HTR-8/SVneo (cell line): ENCODE measurements around the gene CELSR2.

Experiments
- DNase-seq: peaks from one replicate; pipeline ENCODE4 v3.0.0; 2011; ENCODE audit warnings: low spot score, mixed read lengths; ENCODE audit not compliant: insufficient read length
- FAIRE-seq: peaks from 2 replicates; lab custom pipeline; 2011; peaks lifted over from hg19 to GRCh38; lab: Jason Lieb, UNC

The CELSR2 gene

DNA sequence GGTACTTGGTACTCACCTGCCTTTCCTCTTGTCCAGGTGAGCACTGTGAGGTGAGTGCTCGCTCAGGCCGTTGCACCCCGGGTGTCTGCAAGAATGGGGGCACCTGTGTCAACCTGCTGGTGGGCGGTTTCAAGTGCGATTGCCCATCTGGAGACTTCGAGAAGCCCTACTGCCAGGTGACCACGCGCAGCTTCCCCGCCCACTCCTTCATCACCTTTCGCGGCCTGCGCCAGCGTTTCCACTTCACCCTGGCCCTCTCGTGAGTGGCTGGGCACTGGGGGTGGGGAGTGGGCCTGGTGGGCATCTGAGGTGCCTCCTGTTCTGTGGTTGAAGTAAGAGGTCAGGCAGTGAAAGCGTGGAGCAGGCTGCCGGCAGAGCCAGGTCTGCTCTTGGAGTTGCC lies 11.7 kb downstream of the CELSR2 start:
- FAIRE-seq = no peak

DNA sequence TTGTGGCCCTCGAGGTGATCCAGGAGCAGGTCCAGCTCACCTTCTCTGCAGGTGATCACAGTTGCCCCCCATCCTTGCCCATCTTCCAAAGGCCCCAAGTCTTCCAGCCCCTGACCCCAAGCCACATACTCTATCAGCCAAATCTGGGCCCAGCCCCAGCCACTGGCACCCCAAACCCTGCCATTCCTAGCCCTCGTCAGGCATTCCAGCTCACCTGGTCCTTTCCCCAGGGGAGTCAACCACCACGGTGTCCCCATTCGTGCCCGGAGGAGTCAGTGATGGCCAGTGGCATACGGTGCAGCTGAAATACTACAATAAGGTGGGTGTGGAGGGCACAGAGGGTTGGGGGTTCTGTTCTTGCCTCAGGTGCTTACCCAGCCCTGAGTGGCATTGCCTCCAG lies 12.2 kb downstream of the CELSR2 start:
- DNase-seq (no peak), FAIRE-seq (no peak)

More for the DNA sequence above, 11.7 kb downstream of the CELSR2 start:
- no peak for DNase-seq

DNA sequence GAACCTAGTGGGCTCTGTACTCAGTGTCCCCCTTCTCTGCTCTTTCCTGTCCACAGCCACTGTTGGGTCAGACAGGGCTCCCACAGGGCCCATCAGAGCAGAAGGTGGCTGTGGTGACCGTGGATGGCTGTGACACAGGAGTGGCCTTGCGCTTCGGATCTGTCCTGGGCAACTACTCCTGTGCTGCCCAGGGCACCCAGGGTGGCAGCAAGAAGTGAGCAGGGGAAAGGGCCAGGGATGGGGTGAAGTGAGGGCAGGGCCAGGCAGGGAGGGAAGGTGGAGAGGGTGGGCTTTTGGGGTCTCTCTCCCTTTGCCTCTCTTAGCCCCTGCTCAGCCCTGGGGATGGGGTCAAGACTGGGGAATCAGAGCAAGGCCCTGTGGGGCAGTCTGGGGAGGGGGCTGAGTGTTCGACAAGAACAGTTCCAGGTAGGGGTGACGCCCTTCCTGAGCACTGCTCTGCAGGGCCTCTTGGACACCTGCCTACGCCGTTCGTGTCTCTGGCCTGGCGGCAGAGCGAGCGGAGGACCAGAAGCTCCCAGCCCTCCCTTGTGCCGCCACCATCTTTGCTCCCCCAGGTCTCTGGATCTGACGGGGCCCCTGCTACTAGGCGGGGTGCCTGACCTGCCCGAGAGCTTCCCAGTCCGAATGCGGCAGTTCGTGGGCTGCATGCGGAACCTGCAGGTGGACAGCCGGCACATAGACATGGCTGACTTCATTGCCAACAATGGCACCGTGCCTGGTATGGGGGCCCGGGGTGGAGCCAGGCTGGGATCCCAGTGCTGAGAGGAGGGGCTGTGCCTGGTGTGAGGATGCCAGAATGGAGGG lies 13.1 kb downstream of the CELSR2 start:
- FAIRE-seq (no peak), DNase-seq (no peak)

DNA sequence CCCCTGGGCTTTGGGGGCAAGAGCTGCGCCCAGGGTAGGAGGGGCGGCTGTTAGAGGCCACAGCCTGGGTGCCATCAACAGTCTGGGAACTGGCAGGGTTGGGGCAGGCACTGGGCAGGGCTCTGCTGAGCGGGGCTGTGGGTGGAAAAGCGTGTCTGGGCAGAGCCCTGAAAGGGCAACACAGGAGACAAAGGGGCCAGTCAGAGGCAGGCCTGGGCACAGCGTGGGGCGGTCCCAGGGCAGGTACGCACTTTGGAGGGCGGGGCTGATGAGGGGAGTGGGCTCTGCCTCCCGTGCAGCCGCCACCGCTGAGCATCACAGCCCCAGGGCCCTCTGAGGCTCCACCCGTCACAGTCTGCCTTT lies 13.9 kb downstream of the CELSR2 start:
- FAIRE-seq (no peak), DNase-seq (no peak)

DNA sequence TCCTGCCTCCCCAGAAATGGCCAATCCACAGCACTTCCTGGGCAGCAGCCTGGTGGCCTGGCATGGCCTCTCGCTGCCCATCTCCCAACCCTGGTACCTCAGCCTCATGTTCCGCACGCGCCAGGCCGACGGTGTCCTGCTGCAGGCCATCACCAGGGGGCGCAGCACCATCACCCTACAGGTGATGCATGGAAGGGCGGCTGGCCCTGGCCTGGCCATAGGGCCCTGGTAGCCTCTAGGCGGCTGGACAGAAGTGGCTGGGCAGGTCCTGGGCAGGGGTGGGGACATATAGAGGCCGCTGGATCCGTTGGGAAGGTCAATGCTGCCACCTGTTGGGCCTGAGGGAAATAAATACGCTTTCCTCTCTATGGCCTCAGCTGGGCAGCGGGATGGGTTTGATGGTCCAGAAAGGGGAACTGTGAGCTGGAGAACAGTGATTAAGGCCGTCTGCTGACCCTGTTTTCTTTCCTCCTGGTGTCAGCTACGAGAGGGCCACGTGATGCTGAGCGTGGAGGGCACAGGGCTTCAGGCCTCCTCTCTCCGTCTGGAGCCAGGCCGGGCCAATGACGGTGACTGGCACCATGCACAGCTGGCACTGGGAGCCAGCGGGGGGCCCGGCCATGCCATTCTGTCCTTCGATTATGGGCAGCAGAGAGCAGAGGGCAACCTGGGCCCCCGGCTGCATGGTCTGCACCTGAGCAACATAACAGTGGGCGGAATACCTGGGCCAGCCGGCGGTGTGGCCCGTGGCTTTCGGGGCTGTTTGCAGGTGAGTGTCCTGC lies 14.4 kb downstream of the CELSR2 start:
- DNase-seq (peak; percentile 74), FAIRE-seq (peak; percentile 84)

DNA sequence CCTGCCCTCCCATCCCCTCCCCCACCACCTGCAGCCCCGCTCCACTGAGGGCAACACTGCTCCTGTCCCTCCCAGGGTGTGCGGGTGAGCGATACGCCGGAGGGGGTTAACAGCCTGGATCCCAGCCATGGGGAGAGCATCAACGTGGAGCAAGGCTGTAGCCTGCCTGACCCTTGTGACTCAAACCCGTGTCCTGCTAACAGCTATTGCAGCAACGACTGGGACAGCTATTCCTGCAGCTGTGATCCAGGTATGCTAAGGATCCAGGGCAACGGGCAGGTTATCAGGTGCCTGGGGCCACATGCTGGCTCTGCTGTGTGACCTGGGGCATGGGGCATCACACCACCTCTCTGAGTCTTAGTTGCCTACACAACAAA lies 15.0 kb downstream of the CELSR2 start:
- FAIRE-seq (no peak), DNase-seq (no peak)

DNA sequence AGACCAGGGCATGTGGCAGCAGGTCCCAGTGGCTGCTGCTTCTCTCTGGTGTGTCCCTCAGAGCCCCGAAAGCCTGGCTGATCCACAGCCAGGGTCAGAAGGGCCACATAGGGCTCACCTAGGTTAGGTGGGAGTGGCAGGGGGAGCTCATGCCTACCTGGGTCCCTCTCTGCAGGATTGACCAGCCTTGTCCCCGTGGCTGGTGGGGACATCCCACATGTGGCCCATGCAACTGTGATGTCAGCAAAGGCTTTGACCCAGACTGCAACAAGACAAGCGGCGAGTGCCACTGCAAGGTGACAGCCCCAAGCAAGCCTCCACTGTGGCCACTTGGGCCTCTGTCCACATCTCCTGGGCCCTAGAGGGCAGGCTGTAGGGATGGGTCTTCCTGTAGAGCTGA lies 15.7 kb downstream of the CELSR2 start:
- FAIRE-seq (no peak), DNase-seq (no peak)

DNA sequence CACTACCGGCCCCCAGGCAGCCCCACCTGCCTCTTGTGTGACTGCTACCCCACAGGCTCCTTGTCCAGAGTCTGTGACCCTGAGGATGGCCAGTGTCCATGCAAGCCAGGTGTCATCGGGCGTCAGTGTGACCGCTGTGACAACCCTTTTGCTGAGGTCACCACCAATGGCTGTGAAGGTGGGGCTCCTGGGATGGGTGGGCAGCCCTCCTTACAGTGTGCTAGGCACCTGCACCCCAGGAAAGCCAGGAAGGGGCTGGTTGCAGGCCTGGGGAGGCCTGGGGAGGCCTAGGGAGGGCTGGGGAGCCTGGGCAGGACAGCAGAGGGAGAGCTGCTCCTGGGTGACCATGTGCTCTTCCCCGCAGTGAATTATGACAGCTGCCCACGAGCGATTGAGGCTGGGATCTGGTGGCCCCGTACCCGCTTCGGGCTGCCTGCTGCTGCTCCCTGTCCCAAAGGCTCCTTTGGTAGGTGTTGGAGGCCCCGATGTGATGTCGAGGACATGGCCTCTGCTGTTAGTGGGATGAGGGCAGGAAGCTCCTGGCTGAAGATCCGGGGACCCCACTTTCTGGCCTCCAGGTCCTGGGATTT lies 16.5 kb downstream of the CELSR2 start:
- no peak for FAIRE-seq

DNA sequence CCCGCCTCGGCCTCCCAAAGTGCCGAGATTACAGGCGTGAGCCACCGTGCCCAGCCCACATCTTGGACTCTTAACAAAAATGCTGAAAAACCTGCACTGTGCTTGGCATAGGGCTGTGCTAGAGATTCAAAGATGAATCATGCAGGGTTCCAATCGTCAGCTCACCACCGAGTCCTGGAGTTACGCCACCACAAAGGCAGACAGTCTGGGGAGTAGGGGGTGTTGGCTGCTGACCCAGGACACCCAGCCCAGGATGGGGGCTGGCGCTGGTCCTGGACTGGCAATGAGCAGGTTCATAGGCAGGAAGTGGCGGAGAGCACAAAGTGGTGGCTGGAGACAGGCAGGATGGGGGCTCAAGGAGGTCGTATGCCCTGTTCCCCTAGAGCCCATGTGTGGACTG lies 17.6 kb downstream of the CELSR2 start:
- no peak for FAIRE-seq
- DNase-seq = no peak

More for the DNA sequence above, 16.5 kb downstream of the CELSR2 start:
- DNase-seq = no peak

DNA sequence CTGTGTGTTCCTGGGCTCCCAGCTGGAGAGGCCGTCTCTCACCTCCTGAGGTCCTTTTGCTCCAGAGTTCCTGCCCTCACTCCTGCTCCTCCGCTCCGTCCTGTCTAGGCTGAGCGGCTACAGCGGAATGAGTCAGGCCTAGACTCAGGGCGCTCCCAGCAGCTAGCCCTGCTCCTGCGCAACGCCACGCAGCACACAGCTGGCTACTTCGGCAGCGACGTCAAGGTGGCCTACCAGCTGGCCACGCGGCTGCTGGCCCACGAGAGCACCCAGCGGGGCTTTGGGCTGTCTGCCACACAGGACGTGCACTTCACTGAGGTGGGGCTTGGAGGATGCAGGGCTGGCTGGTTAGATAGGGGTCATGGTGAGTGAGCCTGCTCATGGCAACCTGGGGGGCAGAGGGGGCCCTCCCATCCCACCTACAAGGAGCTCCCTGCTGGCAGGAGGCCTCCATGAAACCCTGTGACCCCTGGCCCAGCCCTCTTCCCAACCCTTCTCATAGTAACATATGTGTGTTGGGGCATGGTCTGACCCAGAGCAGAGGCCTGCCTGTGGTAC lies 18.5 kb downstream of the CELSR2 start:
- FAIRE-seq = no peak

DNA sequence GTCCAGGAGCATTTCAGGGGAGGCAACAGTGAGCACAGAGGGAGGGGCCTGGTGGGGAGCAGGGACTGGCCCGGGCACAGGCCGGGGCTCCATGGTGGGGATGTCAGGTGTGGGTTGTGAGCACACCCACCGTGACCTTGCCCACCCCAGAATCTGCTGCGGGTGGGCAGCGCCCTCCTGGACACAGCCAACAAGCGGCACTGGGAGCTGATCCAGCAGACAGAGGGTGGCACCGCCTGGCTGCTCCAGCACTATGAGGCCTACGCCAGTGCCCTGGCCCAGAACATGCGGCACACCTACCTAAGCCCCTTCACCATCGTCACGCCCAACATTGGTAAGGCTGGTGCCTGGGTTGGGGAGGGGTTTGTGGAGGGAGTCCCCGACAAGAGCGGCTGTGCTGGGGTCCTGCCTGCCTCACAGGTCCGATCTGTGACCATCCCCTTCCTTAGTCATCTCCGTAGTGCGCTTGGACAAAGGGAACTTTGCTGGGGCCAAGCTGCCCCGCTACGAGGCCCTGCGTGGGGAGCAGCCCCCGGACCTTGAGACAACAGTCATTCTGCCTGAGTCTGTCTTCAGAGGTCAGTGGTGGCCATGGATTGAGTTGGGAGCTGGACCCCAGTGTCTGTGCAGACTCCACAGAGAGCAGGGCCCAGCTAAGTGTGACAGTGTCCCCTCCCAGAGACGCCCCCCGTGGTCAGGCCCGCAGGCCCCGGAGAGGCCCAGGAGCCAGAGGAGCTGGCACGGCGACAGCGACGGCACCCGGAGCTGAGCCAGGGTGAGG lies 19.3 kb downstream of the CELSR2 start:
- DNase-seq (no peak), FAIRE-seq (no peak)

More for the DNA sequence above, 18.5 kb downstream of the CELSR2 start:
- no peak for DNase-seq

DNA sequence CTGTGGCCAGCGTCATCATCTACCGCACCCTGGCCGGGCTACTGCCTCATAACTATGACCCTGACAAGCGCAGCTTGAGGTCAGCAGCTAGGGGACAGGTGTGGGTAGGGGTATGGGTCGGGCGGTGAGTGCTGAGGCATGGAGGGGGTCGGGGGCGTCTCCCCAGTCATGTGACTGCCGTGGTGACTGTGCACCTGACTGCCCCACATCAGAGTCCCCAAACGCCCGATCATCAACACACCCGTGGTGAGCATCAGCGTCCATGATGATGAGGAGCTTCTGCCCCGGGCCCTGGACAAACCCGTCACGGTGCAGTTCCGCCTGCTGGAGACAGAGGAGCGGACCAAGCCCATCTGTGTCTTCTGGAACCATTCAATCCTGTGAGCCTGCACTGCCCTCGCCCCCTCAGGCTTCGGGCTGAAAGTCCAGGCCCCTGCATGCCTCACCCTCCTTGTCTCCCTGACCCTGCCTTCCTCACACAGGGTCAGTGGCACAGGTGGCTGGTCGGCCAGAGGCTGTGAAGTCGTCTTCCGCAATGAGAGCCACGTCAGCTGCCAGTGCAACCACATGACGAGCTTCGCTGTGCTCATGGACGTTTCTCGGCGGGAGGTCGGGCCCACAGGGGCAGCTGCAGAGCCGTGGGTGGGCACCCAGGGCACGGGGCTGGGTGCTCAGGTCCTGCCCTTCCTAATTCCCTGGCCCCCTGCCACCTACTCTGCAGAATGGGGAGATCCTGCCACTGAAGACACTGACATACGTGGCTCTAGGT lies 20.1 kb downstream of the CELSR2 start:
- DNase-seq (no peak), FAIRE-seq (no peak)

DNA sequence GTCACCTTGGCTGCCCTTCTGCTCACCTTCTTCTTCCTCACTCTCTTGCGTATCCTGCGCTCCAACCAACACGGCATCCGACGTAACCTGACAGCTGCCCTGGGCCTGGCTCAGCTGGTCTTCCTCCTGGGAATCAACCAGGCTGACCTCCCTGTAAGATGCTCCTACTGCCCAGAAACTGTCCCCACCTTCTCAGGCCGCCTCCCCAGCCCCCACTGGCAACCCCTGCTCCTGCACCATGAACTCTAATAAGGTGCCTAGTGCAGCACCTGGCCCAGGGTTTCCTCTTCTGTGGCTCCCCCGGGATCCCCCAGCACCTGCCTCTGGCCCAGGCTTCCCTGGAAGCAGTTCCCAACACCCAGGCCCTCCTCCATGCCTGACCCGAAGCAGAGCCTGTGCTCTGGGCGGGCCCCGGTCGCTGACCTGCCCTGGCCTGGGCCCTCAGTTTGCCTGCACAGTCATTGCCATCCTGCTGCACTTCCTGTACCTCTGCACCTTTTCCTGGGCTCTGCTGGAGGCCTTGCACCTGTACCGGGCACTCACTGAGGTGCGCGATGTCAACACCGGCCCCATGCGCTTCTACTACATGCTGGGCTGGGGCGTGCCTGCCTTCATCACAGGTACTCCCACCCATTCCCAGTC lies 20.8 kb downstream of the CELSR2 start:
- DNase-seq (no peak), FAIRE-seq (no peak)

DNA sequence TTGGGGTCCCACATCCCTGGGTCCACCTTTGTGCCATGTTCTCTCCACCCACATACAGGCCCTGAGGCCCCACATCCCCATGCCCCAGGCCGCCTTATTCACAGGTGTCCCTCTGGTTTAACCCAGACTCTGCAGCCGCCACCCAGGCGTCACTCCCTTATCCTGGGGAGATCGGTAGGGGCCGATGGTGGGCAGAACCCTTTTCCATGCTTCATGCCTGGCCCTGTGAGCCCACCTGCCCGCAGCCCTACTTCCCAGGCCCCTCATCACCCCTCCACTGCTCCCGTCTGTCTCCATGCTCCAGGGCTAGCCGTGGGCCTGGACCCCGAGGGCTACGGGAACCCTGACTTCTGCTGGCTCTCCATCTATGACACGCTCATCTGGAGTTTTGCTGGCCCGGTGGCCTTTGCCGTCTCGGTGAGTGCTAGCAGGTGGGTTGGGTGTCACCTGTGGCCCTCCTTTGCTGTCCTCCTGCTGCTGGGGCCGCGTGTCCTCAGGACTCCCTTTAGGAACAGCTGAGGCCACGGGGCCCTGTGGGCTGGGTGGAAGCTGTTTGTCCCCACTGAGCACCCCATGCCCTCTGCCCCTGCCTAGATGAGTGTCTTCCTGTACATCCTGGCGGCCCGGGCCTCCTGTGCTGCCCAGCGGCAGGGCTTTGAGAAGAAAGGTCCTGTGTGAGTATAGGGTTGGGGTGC lies 21.4 kb downstream of the CELSR2 start:
- no peak for FAIRE-seq

DNA sequence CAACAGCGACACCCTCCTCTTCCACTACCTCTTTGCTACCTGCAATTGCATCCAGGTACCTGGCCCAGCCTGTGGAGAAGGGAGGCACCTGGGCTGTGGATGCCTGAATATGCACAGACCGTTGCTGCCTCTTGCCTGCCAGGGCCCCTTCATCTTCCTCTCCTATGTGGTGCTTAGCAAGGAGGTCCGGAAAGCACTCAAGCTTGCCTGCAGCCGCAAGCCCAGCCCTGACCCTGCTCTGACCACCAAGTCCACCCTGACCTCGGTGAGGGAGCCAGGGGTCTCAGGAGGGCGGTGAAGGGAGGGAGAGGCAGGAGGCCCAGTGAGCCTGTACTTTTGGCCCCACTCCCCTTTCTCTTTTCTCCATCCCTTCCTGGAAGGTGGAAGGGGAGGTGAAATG lies 22.1 kb downstream of the CELSR2 start:
- FAIRE-seq = no peak

More for the DNA sequence above, 21.4 kb downstream of the CELSR2 start:
- no peak for DNase-seq

DNA sequence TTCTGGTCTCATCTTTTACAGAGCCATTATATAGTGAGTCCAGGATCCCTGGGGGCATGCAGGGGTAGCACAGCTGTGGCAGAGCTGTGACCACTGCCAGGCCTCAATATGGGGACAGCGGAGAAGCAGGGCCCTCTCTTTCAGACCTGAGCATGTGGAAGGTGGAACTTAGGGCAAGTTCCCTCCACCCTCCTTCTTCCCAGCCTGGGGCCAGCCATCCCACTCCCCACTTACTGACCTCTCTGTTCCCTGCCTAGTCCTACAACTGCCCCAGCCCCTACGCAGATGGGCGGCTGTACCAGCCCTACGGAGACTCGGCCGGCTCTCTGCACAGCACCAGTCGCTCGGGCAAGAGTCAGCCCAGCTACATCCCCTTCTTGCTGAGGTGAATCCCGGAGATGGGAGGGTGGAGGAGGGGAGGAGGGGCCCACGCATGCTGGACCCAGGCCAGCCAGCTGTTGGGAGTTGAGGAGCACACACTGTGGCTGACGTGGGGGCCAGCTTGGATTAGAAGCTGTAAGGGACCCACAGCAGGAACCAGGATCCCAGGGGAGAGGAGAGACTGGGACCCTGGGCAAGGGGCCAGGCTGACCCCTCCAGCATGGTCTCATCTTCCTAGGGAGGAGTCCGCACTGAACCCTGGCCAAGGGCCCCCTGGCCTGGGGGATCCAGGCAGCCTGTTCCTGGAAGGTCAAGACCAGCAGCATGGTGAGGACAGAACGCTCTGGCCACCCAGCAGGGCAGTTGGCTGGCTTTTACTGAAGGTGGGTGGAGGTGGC lies 22.9 kb downstream of the CELSR2 start:
- no peak for DNase-seq

More for the DNA sequence above, 22.1 kb downstream of the CELSR2 start:
- no peak for DNase-seq

DNA sequence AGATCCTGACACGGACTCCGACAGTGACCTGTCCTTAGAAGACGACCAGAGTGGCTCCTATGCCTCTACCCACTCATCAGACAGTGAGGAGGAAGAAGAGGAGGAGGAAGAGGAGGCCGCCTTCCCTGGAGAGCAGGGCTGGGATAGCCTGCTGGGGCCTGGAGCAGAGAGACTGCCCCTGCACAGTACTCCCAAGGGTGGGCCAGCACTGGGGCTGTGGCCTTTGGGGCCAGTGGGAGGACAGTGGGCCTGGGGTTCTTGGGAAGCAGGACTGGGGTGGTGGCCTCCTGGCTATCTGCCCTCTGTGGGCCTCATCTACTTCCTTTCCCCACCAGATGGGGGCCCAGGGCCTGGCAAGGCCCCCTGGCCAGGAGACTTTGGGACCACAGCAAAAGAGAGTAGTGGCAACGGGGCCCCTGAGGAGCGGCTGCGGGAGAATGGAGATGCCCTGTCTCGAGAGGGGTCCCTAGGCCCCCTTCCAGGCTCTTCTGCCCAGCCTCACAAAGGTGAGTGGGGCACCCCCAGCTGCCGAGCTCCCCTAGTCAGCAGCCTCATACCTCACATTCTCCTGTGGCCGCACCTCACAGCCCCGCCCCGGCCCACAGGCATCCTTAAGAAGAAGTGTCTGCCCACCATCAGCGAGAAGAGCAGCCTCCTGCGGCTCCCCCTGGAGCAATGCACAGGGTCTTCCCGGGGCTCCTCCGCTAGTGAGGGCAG lies 23.6 kb downstream of the CELSR2 start:
- FAIRE-seq (no peak), DNase-seq (no peak)

More for the DNA sequence above, 22.9 kb downstream of the CELSR2 start:
- FAIRE-seq = no peak
